Keratinocyte (primary cell): ENCODE data around the gene SMAD7.

Experiments
- EZH2 ChIP-seq: IDR thresholded peaks from one replicate; pipeline ENCODE4 v1.6.1; 2012; ENCODE audit warnings: inconsistent platforms, mild to moderate bottlenecking, low read length, moderate library complexity
- TF ChIP-seq, protein P1 (sequence below), 3 experiments: IDR thresholded peaks in 1 of 3; conservative IDR thresholded peaks in 1 of 3; optimal IDR thresholded peaks in 1 of 3; 2 replicates in 2 of 3; 3 replicates in 1 of 3; pipeline versions ENCODE3 to v1.5.1; 2011; ENCODE audit warnings: low read length in 3 of 3, mild to moderate bottlenecking in 3 of 3, moderate library complexity in 2 of 3, control low read depth in 1 of 3, inconsistent platforms in 1 of 3; ENCODE audit not compliant: insufficient read depth in 2 of 3; ENCODE audit errors: extremely low read depth in 1 of 3

DNA sequence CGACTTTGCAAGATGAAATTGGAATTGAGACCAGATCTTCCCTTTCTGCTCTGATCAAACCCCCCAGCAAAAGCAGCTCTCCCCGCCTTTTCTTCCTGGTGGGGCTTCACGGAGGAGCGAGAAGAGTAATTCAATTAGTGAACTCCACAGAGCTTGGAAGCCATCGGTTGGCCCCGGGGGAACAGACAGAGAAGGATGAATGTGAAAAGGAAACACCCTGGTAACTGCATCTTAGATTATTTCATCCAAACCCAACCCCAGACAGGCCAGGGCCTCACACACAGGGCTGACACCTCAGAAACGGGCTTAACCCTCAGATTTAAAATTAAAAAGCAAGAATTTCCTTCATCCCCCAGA lies 18.3 kb downstream of the SMAD7 start:
- TF ChIP-seq, protein P1, sequence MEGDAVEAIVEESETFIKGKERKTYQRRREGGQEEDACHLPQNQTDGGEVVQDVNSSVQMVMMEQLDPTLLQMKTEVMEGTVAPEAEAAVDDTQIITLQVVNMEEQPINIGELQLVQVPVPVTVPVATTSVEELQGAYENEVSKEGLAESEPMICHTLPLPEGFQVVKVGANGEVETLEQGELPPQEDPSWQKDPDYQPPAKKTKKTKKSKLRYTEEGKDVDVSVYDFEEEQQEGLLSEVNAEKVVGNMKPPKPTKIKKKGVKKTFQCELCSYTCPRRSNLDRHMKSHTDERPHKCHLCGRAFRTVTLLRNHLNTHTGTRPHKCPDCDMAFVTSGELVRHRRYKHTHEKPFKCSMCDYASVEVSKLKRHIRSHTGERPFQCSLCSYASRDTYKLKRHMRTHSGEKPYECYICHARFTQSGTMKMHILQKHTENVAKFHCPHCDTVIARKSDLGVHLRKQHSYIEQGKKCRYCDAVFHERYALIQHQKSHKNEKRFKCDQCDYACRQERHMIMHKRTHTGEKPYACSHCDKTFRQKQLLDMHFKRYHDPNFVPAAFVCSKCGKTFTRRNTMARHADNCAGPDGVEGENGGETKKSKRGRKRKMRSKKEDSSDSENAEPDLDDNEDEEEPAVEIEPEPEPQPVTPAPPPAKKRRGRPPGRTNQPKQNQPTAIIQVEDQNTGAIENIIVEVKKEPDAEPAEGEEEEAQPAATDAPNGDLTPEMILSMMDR (optimal IDR thresholded peaks at IDR 0.05 in 1 of 3, IDR thresholded peaks at IDR 0.05 in 1 of 3, conservative IDR thresholded peaks at IDR 0.05 in 1 of 3; ENCODE audit: extremely low read depth in 1 of 3, insufficient read depth in 2 of 3, low read length in 3 of 3) = no peak
- TF ChIP-seq EZH2 = no peak
